ENCODE results near the gene GAS7. TPM values are rescaled to one million over a fixed set of nuclear protein-coding genes. Genes with fewer than 3 reads are reported as not detected.
A peak's percentile ranks its signal among the peaks of the same experiment; 100 is the strongest.

Gene GAS7
- polyA plus RNA-seq, 3 donors from 2014 or later, result 8.1 to 31.2 (median 13.7) TPM

DNA sequence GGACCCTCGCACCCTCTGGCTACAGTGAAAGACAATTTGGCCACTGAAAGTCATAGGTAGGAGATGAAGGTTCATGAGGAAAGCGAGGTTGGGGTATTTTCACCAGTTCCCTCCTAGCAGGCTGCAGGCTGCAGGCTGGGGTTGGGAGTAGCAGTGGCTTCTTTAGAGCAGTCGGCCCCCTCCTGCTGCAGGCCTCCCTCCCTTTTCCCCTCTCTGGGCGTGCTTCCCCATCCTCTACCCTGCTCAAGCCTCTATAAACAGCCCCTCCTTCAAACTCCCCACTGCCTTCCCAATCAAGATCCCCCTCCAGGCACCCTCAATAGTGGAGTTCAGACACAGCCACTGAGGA lies 41.8 kb downstream of the GAS7 start:
- H3K4me3 Mint-ChIP-seq, result peak overlapping the region; percentile 46 to 81 (median 64)
- peaks cover 0 to 25% (median 9%) of the 10 kb centered on the region in 3 donors for H3K27me3 Mint-ChIP-seq (ENCODE audit: low read depth in 3 of 3)
- H3K36me3 Mint-ChIP-seq, result peaks cover 0 to 2% (median 0%) of the 10 kb centered on the region in 3 donors
- peak overlapping the region; percentile 94 to 100 (median 97) for H3K27ac Mint-ChIP-seq
- H3K9me3 Mint-ChIP-seq, result no peaks in the 10 kb centered on the region
- H3K4me1 Mint-ChIP-seq, result peaks cover 41 to 70% of the 10 kb centered on the region in 2 donors
- no peak for DNase-seq

DNA sequence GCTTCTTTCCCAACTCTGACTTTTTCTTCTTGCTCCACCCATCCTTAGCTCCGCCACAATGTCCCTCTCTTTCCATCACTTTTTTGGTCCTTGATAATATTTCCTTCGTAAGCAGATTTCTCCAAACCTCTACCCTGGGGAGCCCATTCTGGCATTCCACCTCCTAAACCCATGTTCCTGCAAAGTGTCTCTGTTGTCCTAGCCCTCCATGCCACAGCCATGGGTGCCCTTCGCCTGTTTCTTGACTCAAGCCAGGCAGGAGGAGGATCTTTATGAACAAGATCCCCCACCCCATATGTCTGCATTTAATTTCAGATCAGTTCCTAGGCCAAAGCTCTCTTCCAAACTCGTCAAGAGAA lies 42.4 kb downstream of the GAS7 start:
- H3K4me1 Mint-ChIP-seq, result peaks cover 44 to 70% of the 10 kb centered on the region in 2 donors

DNA sequence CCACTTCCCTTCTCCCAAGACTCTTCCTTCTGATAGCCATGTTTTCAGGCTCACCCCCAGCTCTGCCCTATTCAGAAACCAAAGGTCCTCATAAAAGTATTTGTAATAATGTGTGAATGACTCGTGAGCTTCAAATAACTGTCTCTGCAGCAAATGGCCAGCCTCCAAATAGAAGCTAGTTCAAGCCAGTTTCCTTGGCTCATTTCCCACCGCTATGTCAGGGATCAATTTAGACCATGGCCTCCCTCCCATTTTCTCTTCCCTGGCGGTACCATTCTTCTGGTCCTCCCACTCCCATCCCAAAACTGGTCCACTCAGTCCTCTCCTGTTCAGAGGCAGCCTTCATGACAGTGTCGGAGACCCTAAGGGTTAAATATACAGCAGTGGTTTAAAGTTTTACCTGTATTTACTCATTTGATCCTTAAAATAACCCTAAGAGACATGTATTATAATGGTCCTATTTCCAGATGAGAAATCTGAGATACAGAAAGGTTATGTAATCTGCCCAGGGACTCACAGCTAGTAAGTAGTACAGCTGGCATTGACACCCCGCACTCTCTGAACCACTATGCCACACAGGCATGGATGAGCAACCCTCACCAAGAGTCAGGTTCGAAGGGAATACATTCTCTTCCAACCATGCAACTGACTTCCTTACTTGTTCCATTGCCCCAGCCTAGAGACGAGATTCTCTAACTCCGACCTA lies 42.9 kb downstream of the GAS7 start:
- Mint-ChIP-seq H3K27me3 (ENCODE audit: low read depth in 3 of 3) (peaks cover 0 to 23% (median 11%) of the 10 kb centered on the region in 3 donors), H3K4me3 (peak overlapping the region in 2 of 5 donors; percentile 1 to 14), H3K9me3 (no peaks in the 10 kb centered on the region), H3K4me1 (peaks cover 46 to 68% of the 10 kb centered on the region in 2 donors), H3K27ac (peak overlapping the region; percentile 94 to 100 (median 97)), H3K36me3 (no peaks in the 10 kb centered on the region)
- no peak for DNase-seq

More for the DNA sequence above, 42.4 kb downstream of the GAS7 start:
- no peak for DNase-seq
- peak overlapping the region in 3 of 5 donors; percentile 1 to 81 (median 64) for H3K4me3 Mint-ChIP-seq
- peaks cover 0 to 25% (median 11%) of the 10 kb centered on the region in 3 donors for H3K27me3 Mint-ChIP-seq (ENCODE audit: low read depth in 3 of 3)
- peaks cover 0 to 2% (median 0%) of the 10 kb centered on the region in 3 donors for H3K36me3 Mint-ChIP-seq
- peak overlapping the region; percentile 94 to 100 (median 97) for H3K27ac Mint-ChIP-seq
- H3K9me3 Mint-ChIP-seq, result no peaks in the 10 kb centered on the region

DNA sequence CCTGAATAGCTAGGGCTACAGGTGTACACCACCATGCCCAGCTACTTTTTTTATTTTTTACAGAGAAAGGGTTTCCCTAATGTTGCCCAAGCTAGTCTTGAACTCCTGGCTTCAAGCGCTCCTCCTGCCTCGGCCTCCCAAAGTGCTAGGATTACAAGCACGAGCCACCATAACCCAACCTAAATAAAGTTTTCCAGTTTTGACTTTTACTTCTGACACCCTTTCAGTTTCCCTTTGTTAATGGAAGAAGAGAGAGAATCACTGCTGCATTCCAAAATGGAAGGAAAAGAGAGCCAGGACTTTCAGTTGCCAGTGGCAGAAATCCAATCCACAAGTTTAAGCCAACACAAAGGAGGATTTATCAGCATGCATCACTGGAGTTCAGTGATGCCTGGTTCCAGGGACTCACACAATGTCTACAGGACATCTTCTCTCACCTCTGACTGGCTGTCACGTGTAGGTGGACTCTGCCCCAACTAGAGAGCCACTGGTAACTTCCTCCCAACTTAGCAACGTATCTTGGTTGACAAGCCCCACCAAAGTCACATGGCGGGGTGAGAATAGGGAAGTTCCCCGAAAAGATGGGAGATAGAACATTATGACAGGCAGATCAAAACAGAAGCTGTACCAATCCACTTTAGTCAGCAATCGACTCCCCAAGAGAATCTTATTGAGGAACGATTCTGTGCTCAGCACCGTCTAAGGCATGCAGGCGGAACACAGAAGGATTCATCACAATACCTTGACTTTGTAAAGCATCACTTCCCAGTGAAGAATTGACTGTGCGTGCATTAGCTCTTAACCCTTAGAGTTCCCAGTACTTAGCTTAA lies 46.5 kb downstream of the GAS7 start:
- peak; percentile 57 to 73 (median 68) for DNase-seq
- peaks cover 60 to 74% of the 10 kb centered on the region in 2 donors for H3K4me1 Mint-ChIP-seq
- no peaks in the 10 kb centered on the region for H3K36me3 Mint-ChIP-seq
- no peaks in the 10 kb centered on the region for H3K9me3 Mint-ChIP-seq
- peak overlapping the region; percentile 22 to 71 (median 50) for H3K4me3 Mint-ChIP-seq
- H3K27ac Mint-ChIP-seq, result peak overlapping the region; percentile 85 to 97 (median 92)
- peaks cover 0 to 16% (median 3%) of the 10 kb centered on the region in 3 donors for H3K27me3 Mint-ChIP-seq (ENCODE audit: low read depth in 3 of 3)

DNA sequence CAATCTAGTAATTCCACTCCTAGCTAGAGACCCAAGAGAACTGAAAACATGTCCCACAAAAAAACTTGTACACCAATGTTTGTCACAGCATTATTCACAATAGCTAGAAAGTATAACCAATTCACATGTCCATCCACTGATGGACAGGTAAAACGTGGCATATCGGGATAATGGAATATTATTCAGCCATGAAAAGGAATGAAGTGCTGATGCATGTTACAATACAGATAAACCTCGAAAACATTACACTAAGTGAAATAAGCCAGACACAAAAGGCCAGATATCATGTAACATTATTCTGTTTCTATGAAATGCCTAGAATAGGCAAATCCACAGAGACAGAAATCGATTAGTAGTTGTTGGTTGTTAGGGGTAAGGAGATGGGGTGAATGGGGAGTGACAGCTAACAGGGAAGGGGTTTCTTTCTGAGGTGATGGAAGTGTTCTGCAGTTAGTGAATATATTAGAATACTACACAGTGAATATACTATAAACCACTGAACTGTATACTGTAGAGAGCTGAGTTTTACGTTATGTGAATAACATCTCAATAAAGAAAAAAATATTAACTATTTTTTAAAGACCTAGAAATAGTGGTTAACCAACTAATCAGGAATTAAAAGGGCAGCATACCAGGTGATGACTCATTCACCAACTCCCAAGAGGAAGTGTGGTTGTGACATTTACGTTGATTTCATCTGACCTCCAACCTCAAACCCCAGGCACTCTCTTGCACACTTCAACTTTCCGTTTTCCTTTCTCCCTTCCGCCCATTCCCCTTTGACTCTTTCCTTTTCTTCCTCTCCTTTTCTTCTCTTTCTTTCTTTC lies 48.6 kb downstream of the GAS7 start:
- Mint-ChIP-seq H3K27me3 (ENCODE audit: low read depth in 3 of 3) (peaks cover 0 to 5% (median 1%) of the 10 kb centered on the region in 3 donors), H3K36me3 (no peaks in the 10 kb centered on the region), H3K4me3 (peak overlapping the region; percentile 73 to 87 (median 79)), H3K9me3 (no peaks in the 10 kb centered on the region), H3K27ac (peak overlapping the region; percentile 85 to 97 (median 94)), H3K4me1 (peaks cover 52 to 76% of the 10 kb centered on the region in 2 donors)
- DNase-seq, result peak; percentile 66 to 75 (median 74)

DNA sequence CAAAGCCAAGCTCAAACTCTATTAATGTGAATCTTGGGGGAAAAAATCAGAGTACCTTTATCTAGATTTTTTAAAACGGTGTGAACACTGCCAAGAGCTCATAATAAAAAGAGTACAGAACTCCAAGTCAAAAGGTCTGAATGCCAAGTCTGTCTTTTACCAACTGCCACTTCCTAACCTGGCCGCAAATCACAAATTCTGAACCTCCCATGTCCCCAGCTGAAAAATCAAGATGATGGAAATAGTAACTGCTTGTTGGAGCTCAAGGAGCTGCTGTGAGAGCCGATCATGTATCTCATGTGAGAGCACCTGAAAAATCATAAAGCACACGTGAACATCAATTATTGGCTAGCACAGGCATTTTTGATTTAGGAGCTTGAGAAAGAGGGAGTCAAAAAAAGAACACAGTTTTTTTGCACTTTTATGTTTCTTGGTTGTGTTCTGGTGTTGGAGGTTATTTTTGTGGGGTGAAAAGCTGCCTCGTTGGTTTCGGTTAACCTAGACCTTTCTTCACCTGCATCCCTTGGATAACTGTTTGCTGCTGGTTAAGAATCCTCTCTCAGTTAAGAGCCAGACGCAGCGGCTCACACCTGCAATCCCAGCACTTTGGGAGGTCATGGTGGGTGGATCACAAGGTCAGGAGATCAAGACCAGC lies 50.5 kb downstream of the GAS7 start:
- DNase-seq, result no peak
- Mint-ChIP-seq H3K4me1 (peaks cover 57 to 87% of the 10 kb centered on the region in 2 donors), H3K27me3 (ENCODE audit: low read depth in 3 of 3) (peaks cover 0 to 5% (median 1%) of the 10 kb centered on the region in 3 donors), H3K36me3 (no peaks in the 10 kb centered on the region), H3K27ac (peak overlapping the region in 5 of 6 donors; percentile 42 to 85 (median 78)), H3K4me3 (peak overlapping the region in 4 of 5 donors; percentile 3 to 56 (median 27)), H3K9me3 (no peaks in the 10 kb centered on the region)

DNA sequence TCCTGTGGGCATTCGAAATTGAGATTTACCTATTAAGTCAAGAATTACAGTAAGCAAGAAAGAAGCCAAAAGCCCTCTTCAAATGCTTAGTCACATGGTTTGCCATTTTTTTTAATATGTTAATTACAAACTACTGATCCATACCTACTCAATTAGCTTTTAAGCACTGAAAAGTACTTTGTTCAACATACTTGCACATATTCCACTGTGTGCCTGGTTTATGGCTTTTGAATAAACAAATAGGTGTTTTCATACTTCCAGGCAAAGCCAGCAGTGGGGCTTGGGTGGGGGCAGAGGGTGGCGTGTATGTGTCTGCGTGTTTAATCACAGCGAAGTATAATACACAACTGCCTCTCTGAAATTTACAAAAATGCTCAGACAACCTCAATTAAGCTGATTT lies 51.4 kb downstream of the GAS7 start:
- no peak for DNase-seq

DNA sequence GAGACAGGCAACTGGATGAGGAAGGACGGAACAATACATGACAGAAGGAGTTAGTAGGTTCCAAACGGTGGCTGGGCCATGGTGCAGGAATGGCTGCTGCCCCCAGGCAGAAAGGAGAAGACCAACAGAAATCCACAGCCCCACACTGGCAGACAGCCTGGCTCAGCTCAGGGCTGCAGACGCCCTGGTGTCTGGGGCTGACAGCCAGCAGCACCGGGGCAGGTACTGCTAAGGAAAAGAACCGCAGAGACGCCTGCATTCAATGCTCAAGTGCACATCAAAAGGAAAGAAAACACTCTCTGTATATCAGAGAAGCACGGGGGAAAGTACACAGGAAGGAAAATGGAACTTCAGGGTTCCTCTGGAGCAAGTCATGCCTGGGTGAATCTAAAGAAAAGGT lies 53.4 kb downstream of the GAS7 start:
- Mint-ChIP-seq H3K36me3 (no peaks in the 10 kb centered on the region), H3K27me3 (ENCODE audit: low read depth in 3 of 3) (peaks cover 0 to 1% (median 0%) of the 10 kb centered on the region in 3 donors), H3K4me3 (peak overlapping the region in 2 of 5 donors; percentile 2 to 20), H3K4me1 (peaks cover 36 to 61% of the 10 kb centered on the region in 2 donors), H3K27ac (peak overlapping the region in 5 of 6 donors; percentile 28 to 81 (median 48)), H3K9me3 (no peaks in the 10 kb centered on the region)
- no peak for DNase-seq

More for the DNA sequence above, 51.4 kb downstream of the GAS7 start:
- Mint-ChIP-seq H3K4me1 (peaks cover 51 to 79% of the 10 kb centered on the region in 2 donors), H3K4me3 (peak overlapping the region in 1 of 5 donors; percentile 3), H3K9me3 (no peaks in the 10 kb centered on the region), H3K36me3 (no peaks in the 10 kb centered on the region), H3K27ac (peak overlapping the region in 4 of 6 donors; percentile 20 to 65 (median 42)), H3K27me3 (ENCODE audit: low read depth in 3 of 3) (peaks cover 0 to 5% (median 1%) of the 10 kb centered on the region in 3 donors)

DNA sequence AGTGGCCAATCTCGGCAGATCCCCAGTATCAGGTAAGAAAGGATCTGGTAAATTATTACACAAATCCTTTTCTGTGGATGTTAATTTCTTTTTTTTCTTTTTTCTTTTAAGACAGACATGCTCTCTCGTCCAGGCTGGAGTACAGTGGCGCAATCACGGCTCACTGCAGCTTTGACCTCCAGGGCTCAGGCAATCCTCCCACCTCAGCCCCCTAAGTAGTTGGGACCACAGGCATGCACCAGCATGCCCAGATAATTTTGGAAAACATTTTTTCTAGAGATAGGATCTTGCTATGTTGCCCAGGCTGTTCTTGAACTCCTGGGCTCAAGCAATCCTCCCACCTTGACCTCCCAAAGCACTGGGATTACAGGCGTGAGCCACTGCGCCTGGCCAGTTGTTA lies 54.0 kb downstream of the GAS7 start:
- DNase-seq, result no peak
- Mint-ChIP-seq H3K27ac (peak overlapping the region in 4 of 6 donors; percentile 29 to 81 (median 48)), H3K9me3 (no peaks in the 10 kb centered on the region), H3K27me3 (ENCODE audit: low read depth in 3 of 3) (peaks cover 0 to 1% (median 0%) of the 10 kb centered on the region in 3 donors), H3K36me3 (no peaks in the 10 kb centered on the region), H3K4me1 (peaks cover 30 to 61% of the 10 kb centered on the region in 2 donors), H3K4me3 (peak overlapping the region in 1 of 5 donors; percentile 20)

DNA sequence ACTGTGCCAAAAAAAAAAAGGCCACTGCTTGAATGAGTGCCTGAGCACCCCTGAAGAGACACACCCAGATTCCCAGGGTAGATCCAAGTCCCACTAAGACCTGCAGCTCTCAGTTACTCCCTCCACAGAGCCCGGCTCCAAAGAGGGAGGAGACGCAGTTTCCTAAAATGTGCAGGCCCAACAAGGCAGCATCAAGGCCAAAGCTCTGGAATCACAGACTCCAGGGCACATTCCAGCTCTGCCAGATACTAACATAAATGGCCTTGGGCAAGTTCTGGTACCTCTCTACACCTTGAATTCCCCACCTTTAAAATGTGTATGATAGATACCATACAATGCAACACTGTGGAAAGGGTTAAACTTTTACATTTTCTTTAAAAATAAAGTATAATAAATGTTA lies 57.0 kb downstream of the GAS7 start:
- Mint-ChIP-seq H3K27ac (no peak overlapping the region), H3K4me1 (peaks cover 19 to 57% of the 10 kb centered on the region in 2 donors), H3K36me3 (no peaks in the 10 kb centered on the region), H3K9me3 (no peaks in the 10 kb centered on the region), H3K27me3 (ENCODE audit: low read depth in 3 of 3) (peaks cover 0 to 1% (median 0%) of the 10 kb centered on the region in 3 donors), H3K4me3 (no peak overlapping the region)
- DNase-seq, result no peak

DNA sequence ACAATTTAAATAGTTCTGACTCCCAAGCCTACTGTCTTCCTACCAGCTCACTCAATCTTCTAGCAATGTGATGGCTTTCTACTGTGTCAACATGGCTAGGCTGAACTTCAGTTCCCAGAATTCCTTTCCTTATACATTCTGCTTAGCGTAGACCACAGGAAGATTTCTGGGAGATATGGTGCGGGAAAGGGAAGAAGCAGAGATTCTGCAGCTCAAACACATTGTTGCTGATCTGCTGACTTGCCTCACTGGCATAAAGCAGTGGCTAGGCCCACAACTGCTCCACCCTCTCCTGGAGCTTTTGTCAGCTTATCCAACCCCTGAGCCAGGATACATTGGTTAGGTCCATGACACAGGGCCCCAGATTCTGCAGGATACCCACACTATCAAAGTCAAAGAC lies 58.8 kb downstream of the GAS7 start:
- Mint-ChIP-seq H3K27me3 (ENCODE audit: low read depth in 3 of 3) (peaks cover 0 to 1% (median 0%) of the 10 kb centered on the region in 3 donors), H3K36me3 (no peaks in the 10 kb centered on the region), H3K4me3 (no peak overlapping the region), H3K27ac (peak overlapping the region in 1 of 6 donors; percentile 24), H3K4me1 (peaks cover 20 to 53% of the 10 kb centered on the region in 2 donors), H3K9me3 (no peaks in the 10 kb centered on the region)
- DNase-seq, result no peak

DNA sequence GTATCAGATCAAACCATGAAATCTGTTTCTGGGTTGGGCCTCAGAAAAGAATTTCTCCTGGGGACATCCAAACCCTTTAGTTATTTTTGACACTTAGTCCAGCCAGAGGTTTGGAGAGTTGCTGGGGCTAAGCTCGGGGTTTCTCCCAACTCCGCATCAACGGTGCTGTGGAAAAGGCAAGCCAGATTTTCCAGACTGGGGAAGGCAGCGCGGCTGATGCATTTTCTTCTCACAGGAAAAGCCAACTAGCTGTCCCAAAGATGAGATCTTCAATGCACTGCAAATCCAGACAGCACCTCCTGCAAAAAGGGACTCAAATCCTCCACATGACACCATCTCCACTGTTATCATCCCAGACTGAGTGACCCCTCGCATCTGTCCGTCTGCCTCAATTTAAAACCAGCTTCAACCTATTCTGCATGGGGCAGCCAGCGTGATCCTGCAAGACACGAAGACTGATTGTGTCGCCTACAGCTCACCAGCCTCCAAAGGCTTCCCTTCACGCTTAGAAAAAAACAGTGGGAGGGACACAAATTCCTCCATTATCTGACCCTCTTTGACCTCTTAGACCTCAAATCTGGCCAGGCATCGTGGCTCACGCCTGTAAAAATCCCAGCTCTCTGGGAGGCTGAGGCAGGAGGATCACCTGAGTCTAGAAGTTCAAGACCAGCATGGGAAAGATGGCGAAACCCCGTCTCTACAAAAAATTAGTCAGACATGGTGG lies 62.0 kb downstream of the GAS7 start:
- no peaks in the 10 kb centered on the region for H3K36me3 Mint-ChIP-seq
- H3K4me3 Mint-ChIP-seq, result peak overlapping the region in 1 of 5 donors; percentile 24
- H3K9me3 Mint-ChIP-seq, result no peaks in the 10 kb centered on the region
- peaks cover 0 to 2% (median 1%) of the 10 kb centered on the region in 3 donors for H3K27me3 Mint-ChIP-seq (ENCODE audit: low read depth in 3 of 3)
- DNase-seq, result no peak
- H3K4me1 Mint-ChIP-seq, result peaks cover 19 to 50% of the 10 kb centered on the region in 2 donors
- peak overlapping the region in 3 of 6 donors; percentile 4 to 74 (median 27) for H3K27ac Mint-ChIP-seq

Data from immature natural killer cell (primary cell).